ENCODE measurements around the gene TSKS.
"Not testable (repeated sequence)": the region's sequence is repeated elsewhere in the genome, so short reads cannot be mapped to it uniquely, and the experiment has no call there.

Gene TSKS

DNA sequence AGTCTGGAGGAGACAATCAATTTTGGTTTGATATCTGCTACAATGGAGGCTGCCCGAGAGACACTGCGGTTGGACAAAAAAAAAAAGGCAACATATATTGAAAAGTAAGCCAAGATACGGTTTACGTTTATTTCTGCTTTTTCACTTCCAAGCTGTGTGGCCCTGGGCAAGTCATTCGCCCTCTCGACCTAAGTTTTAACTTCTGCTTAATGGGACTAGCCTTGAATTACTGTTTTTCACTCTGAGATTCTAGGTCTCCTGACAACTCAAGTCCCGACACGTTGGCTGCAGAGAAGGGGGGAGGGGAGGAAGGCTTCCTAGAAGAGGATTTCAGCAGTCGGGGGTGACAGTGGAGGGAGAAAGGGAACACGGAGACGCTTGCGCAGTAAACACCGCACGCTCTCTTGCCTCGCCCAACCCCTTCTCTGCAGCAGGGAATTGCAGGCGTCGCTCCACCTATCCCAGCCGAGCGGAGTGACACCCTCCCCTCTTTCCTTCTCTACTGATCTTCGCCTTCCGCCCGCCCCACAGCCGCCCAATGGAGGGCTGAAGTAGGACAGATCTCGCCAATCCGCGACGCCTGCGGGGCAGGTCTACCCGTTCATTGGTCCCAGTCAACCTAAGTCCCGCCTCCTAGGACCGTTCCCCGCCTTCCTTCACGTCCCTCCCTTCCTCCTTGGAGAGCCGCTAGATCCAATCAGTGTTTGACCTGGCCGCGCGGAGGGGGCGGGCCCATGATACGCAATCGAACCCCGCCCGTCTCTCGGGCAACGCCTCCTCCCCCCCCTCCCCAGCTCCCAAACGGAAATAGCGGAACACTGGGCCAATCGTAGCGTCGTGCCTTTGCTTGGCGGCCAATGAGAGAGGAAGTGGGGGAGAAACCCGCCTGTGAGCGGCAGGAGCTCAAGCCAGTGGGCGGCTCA lies 3.2 kb upstream of the TSKS start:
- DNase-seq (ENCODE audit: low spot score) = peak; percentile 99

- no peak for DNase-seq (ENCODE audit: low spot score)
Measured at GRCh38 chr19:49764341-49764740, 1.2 kb upstream of the TSKS start.

DNA sequence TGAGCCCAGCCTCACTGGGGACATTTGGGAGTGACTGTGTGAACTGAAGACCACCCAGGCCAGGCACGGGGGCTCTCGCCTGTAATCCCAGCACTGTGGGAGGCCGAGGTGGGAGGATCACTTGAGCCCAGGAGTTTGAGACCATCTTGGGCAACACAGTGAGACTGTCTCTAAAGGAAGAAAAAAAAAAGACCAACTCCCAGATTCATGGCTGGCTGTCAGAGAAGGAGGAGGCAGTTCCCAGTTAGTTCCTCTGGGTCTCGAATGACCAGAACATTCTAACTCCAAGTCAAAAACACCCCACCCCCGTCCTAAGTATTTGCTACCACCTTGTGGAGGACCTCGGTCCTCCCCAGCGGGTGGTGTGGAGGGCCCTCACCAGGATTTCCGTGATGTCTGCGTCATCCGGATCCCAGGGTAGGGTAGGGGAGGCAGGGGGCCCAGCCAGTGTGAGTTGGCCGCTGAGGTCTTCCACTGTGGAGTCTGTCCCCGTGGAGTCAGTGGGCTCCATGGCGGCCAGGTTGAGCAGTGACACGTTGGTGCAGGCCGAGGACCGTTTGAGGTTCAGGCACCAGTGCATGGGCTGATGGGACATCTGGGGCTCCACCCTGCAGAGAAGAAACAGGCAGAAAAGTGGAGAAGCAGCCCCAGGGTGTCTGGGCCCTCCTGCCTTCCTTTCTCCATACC lies 1.3 kb downstream of the TSKS start:
- DNase-seq (ENCODE audit: low spot score) = peak; percentile 48

GRCh38 chr19:49761249-49761624 lies 1.9 kb downstream of the TSKS start:
- DNase-seq (ENCODE audit: low spot score) = no peak

DNA sequence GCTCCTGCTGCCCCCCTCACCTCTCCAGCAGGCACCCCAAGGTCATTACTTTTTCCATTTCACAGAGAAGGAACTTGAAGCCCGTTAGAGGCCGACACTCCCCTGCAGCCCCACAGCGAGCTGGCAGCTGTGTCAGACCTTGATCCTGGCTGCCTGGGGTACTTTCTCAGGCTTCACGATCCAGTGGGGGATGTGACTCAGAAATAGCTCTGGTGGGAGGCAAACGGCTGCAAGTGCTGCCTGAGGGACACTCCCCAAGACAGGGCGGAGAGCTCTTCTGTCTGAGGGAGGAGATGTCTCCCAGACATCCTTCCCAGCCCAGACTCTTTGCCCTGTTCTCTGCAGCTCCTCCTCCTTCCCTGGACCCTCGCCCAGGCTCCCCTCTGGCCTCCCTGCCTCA lies 4.8 kb downstream of the TSKS start:
- peak; percentile 75 for DNase-seq (ENCODE audit: low spot score)

DNA sequence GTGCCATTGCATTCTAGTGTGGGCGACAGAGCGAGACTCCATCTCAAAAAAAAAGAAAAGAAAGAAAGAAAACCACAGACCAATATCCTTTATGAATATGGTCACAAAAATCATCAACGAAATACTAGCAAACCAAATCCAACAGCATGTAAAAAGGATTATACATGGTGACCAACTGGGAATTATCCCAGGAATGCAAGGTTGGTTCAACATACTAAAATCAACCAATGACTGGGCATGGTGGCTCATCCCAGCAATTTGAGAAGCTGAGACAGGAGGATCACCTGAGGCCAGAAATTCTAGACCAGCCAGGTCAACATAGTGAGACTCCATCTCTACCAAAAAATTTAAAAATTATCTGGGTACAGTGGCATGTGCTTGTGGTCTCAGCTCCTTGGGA lies 7.2 kb downstream of the TSKS start:
- no peak for DNase-seq (ENCODE audit: low spot score)

DNA sequence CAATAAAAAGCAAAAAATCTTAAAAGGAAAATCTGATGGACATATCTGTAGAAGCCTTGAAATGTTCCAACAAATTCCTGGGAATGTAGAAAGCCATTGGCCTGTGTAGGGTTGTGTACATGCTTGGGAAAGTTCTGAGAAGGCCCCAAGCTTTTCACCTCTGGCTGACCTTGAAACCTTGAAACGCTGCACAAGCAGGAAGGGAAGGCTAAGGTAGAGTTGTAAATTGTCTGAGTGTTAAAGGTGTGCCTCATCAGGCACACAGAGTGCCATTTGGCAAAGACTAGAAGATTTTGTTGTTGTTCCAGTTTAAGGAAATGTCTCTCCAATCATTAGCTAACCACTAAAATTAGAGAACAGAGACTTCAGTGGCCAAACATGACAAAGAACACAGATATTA lies 10.4 kb downstream of the TSKS start:
- no peak for DNase-seq (ENCODE audit: low spot score)

GRCh38 chr19:49749771-49750170 lies 13.3 kb downstream of the TSKS start:
- no peak for DNase-seq (ENCODE audit: low spot score)

- peak; percentile 37 for DNase-seq (ENCODE audit: low spot score)
Measured at GRCh38 chr19:49749055-49749716, 13.9 kb downstream of the TSKS start.

- no peak for DNase-seq (ENCODE audit: low spot score)
Measured at GRCh38 chr19:49746206-49746958, 16.7 kb downstream of the TSKS start.

DNA sequence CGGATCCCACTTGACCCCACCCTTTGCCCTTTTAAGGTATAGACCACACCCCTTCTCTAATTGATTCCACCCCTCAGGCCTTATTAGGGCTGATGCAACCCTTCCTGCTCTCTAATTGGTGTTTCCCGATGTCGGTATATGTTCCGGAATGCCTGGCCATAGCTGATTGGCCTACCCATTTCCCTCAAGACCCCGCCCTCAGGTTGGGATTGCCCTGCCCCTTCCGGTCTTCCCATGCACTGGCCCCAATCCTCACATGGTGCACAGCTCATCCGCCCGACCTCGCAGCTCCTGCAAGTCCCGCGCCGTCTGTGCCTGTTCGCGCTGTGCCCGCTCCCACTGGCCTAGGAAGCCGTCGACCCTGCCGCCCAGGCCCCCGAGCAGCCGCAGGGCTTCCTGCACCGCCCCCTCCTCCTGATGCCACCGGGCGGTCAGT lies 18.1 kb downstream of the TSKS start:
- no peak for DNase-seq (ENCODE audit: low spot score)

GRCh38 chr19:49741210-49741844 lies 21.8 kb downstream of the TSKS start:
- no peak for DNase-seq (ENCODE audit: low spot score)

DNA sequence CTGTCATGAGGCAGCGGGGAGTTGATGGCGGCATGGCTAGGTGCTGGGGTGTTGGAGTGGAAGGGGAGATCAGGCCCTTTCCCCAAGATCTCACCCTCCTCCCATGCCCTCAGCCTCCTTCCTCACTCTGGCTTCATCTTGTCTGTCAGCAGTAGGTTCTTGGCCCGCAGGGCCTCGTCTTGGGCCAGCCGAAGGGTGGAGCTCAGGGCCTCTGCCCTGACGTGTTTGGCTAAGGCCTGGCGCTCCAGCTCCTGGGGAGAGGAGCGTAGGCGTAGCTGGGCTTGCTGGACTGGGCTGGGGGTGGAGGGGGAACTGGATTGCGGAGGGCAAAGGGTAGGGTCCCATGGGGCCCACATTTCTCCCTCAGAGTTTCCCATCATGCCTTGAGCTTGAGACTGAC lies 23.2 kb downstream of the TSKS start:
- no peak for DNase-seq (ENCODE audit: low spot score)

DNA sequence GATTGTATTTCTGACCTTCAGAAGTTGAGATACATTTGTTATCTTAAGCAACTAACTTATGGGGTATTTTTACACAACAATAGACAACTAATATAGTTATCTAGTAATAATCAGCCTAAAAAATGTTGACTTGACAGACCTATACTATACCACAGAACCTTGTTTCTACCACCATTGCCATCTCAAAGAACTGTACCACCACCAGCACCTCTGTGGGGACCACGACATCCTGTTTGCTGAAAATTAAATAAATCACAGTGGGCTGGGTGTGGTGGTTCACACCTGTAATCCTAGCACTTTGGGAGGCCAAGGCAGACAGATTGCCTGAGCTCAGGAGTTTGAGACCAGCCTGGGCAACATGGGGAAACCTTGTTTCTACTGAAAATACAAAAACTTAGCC lies 24.0 kb downstream of the TSKS start:
- no peak for DNase-seq (ENCODE audit: low spot score)

DNA sequence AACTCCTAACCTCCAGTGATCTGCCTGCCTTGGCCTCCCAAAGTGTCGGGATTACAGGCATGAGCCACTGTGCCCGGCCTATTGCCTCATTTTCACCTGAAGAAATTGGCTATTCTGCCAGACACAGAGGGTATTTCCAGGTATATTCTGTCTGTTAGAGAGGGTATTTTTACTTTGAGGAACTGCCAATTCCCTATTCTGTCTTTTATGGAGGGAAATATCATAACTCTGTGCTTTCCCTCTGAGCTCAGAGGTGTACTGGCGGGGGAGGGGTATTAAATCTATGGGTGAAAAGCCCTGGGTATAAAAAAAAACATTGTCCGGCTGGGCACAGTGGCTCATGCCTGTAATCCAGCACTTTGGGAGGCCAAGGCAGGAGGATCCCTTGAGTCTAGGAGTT lies 24.8 kb downstream of the TSKS start:
- no peak for DNase-seq (ENCODE audit: low spot score)

DNA sequence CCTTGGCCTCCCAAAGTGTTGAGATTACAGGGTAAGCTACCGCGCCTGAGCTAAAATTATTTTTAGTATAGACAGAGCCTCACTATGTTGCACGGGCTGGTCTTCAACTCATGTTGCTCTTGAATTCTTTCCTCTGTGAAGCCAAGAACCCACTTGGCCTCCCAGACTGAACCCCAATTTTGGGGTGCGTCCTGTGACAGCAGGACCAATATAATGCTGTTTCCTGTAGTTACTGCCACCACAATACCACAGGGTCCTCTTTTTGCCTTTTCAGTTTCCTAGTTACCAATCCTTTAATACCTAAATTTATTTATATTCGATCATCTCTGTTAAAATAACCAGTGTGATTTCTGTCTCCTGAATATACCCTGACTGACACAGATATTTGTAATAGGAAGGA lies 32.9 kb downstream of the TSKS start:
- no peak for DNase-seq (ENCODE audit: low spot score)

- DNase-seq (ENCODE audit: low spot score) = peak; percentile 32
Measured at GRCh38 chr19:49727217-49728030, 35.7 kb downstream of the TSKS start.

DNA sequence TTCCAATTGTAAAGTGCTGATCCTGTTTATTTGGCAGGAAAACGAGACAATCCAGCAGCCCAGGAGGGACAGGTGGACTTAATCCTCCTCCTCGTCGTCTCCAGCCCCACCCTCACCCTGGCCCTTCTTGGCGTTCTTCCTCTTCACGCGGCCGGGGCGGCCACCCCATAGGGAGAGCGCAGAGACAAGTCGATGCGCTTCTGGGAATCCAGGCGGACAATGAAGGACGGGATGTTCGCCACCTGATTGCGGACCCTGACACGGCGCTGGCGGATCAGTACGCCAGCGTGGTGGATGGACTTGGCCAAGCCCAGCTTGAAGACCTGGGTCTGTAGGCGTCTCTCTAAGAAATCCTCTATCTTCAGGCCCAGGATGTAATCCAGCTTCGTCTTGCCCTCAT lies 43.7 kb downstream of the TSKS start:
- not testable (repeated sequence) for DNase-seq (ENCODE audit: low spot score)

- no peak for DNase-seq (ENCODE audit: low spot score)
Measured at GRCh38 chr19:49718991-49719390, 44.1 kb downstream of the TSKS start.

GRCh38 chr19:49718511-49718910 lies 44.6 kb downstream of the TSKS start:
- no peak for DNase-seq (ENCODE audit: low spot score)

DNA sequence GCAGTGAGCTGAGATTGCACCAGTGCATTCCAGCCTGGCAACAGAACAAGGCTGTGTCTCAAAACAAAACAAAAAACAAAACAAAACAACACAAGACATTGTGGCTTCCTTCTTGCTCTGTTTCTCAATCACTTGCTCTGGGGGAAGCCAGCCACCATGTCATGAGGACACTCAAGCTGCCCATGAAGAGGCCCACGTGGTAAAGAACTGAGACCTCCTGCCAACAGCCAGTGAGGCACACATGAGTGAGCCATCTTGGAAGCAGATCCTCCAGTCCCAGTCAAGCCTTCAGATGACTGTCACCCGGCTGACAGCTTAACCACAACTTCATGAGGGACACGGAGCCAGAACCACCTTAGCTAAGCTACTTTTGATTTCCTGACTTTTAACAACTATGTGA lies 47.0 kb downstream of the TSKS start:
- DNase-seq (ENCODE audit: low spot score) = no peak

Measured in AG08395 (cell line).